ENCODE data around the gene IRF2BPL.

IRF2BPL gene

DNA sequence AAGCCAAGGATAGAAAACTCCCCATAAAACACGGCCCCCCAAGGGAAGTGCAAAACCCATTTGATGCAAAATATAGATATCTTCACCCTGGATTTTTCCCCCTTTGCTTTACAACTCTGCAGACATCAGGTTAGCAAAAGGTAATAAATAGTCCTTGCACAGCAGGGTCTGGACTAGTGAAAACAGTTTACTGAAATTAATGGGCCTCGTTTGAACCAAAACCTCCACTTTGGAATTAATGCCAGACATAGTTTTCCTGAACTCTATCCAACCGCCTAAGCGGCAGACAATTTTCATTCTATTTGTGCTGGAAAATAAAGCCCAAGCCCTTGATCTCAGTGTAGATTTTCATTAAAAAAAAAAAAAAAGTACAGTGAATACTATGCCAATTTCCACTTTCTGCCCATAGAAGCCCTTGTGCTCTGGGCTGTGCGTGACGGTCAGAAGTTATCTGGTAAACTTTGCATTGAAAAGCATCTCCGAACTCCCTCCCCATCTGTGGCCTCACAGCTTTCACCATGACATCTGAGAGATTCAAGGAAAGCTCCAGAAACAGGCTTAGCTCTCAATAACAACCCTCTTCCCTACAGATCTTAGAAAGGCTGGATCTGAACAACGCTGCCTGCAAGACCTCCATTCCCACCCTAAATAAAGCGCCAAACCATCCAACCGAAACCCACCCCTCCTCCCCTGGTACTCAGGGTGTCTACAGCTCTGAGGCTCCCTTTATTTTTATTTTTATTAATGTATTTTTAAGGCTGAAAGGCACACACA, 11.0 kb upstream of the IRF2BPL start:
- peak overlapping the region; percentile 11 for H3K4me3 ChIP-seq (ENCODE audit: low read length)
- TF ChIP-seq, protein P1, sequence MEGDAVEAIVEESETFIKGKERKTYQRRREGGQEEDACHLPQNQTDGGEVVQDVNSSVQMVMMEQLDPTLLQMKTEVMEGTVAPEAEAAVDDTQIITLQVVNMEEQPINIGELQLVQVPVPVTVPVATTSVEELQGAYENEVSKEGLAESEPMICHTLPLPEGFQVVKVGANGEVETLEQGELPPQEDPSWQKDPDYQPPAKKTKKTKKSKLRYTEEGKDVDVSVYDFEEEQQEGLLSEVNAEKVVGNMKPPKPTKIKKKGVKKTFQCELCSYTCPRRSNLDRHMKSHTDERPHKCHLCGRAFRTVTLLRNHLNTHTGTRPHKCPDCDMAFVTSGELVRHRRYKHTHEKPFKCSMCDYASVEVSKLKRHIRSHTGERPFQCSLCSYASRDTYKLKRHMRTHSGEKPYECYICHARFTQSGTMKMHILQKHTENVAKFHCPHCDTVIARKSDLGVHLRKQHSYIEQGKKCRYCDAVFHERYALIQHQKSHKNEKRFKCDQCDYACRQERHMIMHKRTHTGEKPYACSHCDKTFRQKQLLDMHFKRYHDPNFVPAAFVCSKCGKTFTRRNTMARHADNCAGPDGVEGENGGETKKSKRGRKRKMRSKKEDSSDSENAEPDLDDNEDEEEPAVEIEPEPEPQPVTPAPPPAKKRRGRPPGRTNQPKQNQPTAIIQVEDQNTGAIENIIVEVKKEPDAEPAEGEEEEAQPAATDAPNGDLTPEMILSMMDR (IDR thresholded peaks at IDR 0.05; ENCODE audit: insufficient read depth, low read depth, low read length, missing control alignments) = no peak
- DNase-seq (ENCODE audit: low read depth) = no peak

DNA sequence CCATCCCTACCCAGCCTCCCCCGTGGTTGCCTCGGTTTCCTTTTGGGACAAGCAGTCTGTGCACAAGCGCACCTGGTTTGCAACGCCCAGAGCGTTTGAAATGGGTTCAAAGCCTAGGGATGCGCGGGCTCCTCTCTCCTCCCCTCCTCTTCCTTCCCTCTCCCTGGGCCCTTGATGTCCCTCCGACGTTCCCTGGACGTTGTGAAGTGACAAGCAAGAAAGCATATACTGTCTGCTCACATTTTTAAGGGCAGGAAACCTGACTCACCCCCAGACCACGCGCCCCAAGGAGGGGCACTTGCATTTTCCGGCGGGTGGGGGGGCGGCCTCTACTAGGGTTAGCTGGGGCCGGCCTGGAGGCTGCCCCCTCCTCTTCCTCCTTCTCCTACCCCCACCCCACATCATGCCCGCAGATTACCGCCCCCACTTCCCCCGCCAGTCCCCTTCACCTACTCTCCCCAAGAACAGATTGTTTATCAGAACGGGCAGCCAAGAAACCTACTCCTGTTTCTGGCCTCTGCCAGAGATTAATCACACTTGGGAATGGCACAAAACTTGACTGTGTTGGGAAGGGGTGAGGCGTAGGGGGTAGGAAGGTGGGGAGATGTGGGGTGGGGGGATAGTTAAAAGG, 9.5 kb upstream of the IRF2BPL start:
- no peak overlapping the region for H3K4me3 ChIP-seq (ENCODE audit: low read length)
- DNase-seq (ENCODE audit: low read depth) = no peak

DNA sequence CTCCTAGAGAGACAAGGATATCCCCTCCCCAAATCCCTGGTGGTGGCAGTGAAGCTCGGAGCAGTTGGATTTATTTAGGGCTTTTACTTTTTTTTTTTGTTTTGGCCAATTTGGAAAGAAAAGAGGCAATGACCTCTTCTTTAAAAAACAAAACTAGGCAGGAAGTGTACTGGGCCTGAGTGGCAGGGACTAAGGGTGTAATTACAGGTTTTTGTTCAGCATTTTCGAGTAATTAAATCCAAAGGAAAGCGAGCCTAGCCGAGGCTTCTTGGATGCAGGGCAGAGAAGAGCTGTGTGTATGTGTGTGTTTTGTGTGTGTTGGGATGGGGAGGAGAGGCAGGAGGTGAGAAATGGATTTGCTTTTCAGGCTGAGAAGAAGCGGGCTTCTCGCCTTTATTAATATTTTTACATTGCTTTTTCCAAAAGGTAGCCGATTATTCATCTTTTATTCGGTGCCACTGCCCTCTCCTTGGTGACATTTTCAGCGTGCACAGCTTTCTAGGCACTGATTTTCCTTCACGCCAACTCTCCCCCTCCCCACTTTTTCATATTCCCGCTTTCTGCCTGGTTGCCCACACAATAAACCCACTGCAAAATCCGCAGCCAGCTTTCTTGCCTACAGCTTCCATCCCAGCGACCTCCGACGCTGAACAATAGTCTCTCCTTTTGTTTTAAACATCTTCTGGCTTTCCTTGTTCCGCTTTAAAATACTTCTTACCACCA, 8.9 kb upstream of the IRF2BPL start:
- TF ChIP-seq, protein P1 (IDR thresholded peaks at IDR 0.05; ENCODE audit: insufficient read depth, low read depth, low read length, missing control alignments) = no peak
- no peak overlapping the region for H3K4me3 ChIP-seq (ENCODE audit: low read length)
- DNase-seq (ENCODE audit: low read depth) = no peak

More for the DNA sequence above, 9.5 kb upstream of the IRF2BPL start:
- TF ChIP-seq, protein P1 (IDR thresholded peaks at IDR 0.05; ENCODE audit: insufficient read depth, low read depth, low read length, missing control alignments) = no peak

DNA sequence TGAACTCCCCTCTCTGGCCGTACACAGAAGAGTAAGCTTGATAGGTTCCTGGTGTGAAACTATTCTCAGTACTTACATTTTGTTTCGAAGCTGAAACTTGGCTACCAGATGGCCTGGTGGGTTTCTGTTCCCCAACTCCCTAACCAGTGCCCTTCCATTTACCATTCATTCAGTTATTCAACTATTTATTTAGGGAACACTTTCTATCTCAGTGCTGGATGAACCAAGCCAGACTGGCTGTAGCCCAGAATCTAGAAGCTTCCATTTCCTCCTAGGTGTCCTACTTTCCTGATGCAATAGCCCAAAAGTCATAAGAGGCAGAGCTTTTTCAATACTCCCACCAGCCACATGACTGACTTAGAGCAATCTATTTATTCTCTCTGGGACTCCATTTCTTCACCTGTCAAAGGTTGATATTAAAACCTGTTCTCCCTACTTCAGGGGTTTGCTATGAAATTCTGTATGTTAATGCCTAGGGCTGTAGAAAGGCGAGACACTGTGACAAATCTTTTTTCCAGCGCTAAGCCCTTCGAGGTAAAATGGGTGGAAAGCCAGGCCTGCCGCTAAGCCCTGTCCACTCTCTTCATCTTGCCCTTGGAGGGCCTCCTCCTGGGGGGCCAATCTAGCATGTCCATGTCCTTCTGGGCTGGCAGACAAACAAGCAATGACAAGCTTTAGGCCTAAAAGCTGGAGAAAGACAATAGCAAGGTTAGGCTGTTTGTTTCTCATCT, 8.1 kb upstream of the IRF2BPL start:
- no peak for DNase-seq (ENCODE audit: low read depth)
- TF ChIP-seq, protein P1 (IDR thresholded peaks at IDR 0.05; ENCODE audit: insufficient read depth, low read depth, low read length, missing control alignments) = no peak
- H3K4me3 ChIP-seq (ENCODE audit: low read length) = no peak overlapping the region

DNA sequence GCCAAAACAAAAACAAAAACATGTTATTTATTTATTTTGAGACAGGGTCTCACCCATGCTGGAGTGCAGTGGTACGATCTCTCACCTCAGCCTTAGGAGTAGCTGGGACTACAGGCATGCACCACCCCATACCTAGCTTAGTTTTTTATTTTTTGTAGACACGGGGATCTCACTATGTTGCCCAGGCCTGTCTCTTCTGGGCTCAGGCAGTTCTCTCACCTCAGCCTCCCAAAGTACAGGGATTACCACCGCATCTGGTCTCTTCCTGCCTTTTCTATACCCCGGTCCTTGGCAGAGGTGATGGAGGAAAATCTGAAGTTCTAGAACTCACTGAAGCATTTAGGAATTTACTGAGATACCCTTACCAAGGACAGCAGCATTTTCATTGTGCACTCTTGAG, 6.8 kb upstream of the IRF2BPL start:
- TF ChIP-seq, protein P1 (IDR thresholded peaks at IDR 0.05; ENCODE audit: insufficient read depth, low read depth, low read length, missing control alignments) = no peak
- no peak for DNase-seq (ENCODE audit: low read depth)
- H3K4me3 ChIP-seq (ENCODE audit: low read length) = no peak overlapping the region

Measured in epithelial cell of esophagus (primary cell).